Cardiac fibroblast (primary cell): Measurements from ENCODE around the gene PRPF4.

Source experiments
- DNase-seq, 2 donors: peaks; one replicate each; pipeline versions ENCODE4 v3.0.0 to v3.0.0-alpha.2; 2010; ENCODE audit warnings: low read depth in 2 of 2
- H3K4me3 ChIP-seq, 2 donors: replicated peaks in 1 of 2; 1 replicate in 1 of 2; 2 replicates in 1 of 2; pipeline ENCODE4 v1.5.1; 2011; ENCODE audit warnings: low read depth in 2 of 2, low read length in 2 of 2, mild to moderate bottlenecking in 2 of 2, moderate library complexity in 1 of 2
- TF ChIP-seq, protein P1 (sequence below): IDR thresholded peaks from one replicate; pipeline ENCODE4 v1.5.1; 2011; ENCODE audit warnings: low read depth, mild to moderate bottlenecking, low read length, inconsistent platforms

Gene PRPF4

DNA sequence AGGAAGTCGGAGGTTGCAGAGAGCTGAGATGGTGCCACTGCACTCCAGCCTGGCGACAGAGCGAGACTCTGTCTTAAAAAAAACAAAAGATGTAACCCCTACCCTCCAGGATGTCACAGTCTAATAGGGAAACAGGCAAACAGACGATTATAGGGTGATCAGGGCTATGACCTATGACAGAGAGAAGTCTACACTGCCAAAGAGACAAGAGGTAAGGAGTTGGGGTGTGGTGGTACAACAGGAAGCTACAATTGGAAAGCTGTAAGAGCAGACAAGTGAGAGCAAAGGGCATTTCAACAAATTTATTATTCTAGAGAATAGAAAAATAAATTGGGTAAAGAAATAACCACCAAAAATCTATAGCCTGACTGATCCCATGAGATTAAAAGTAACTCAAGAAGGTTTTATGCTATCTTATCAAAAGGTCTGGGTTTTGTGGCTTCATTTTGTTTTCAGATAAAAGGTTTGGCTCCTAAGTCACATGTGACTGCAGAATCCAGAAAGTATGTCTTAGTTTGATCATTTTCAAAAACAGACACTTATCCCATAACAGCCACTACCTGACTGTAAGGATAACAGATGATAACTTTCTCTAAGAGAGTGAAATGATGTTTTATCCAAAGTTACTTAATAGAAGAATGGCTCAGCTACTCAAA lies 7.4 kb upstream of the PRPF4 start:
- DNase-seq = no peak
- TF ChIP-seq, protein P1, sequence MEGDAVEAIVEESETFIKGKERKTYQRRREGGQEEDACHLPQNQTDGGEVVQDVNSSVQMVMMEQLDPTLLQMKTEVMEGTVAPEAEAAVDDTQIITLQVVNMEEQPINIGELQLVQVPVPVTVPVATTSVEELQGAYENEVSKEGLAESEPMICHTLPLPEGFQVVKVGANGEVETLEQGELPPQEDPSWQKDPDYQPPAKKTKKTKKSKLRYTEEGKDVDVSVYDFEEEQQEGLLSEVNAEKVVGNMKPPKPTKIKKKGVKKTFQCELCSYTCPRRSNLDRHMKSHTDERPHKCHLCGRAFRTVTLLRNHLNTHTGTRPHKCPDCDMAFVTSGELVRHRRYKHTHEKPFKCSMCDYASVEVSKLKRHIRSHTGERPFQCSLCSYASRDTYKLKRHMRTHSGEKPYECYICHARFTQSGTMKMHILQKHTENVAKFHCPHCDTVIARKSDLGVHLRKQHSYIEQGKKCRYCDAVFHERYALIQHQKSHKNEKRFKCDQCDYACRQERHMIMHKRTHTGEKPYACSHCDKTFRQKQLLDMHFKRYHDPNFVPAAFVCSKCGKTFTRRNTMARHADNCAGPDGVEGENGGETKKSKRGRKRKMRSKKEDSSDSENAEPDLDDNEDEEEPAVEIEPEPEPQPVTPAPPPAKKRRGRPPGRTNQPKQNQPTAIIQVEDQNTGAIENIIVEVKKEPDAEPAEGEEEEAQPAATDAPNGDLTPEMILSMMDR = no peak
- H3K4me3 ChIP-seq = no peak overlapping the region

DNA sequence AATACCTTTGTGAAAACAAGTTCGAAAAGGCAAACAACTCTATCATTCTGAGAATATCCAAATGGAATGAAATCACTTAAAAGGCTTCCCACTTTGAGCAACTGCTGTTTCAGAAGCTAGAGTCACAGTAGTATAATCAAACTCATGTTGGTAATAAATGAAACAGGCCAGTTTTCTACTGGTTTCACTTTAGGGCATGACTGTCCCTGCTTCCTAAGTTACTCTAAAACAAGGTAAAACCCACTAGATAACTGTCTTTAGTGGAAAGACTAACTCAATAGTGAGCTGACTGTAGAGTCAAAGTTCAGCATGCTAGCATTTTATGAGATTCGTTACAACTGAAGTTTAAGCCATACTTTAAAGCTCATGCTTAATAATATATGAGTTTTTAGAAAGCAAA lies 6.1 kb upstream of the PRPF4 start:
- TF ChIP-seq, protein P1 = no peak
- DNase-seq = no peak
- H3K4me3 ChIP-seq = no peak overlapping the region

DNA sequence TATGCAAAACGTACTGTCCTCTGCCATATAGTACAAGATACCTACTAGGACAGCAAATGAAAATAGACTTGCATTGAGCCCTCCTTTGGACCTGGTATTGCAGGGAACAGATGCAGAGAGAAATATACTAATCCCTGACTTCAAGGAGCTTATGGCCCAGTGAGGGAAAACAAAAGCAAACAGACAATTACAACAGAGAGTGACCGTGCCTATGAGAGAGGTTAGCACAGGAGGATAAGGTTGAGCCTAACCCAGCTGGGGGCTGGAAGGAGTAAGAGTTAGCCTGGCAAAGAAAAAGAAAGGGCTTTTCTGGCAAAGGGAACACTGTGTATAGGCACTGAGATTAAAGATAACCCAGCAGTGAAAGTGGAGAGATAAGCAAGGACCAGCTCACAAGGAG lies 5.6 kb upstream of the PRPF4 start:
- TF ChIP-seq, protein P1 = no peak
- no peak for DNase-seq
- no peak overlapping the region for H3K4me3 ChIP-seq

DNA sequence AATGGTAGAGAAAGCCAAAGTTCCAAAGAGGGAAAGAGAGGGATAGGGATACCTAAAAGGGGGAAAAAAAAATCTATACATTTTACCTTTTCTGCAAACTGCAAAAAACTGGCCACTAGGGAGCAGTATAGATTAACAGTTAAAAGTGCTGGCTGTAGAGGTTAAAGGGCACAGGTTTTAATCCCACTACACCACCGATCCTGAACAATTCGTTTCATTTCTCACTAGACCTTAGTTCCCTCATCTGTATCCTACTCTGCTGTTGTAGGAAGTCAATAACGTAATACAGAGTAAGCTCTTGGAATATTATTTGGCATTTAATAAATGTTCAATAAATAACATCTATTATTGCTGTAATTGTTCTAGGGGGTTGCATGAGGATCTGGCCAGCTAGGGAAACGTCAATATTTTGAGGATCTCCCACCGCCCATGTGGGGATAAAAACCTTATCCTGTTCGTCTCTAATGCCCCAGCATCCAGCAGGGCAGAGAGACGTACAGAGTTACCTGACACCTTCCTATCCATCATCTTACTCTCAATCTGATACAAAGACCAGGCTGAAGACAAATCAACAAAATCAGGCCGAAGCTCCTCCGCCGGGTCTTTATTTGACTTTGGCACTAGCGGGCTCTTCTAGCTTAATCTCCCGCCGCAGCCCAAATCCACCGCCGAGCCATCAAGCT lies 843 bp upstream of the PRPF4 start:
- TF ChIP-seq, protein P1 = peak; percentile 59
- peak overlapping the region; percentile 95 to 97 for H3K4me3 ChIP-seq
- DNase-seq = peak; percentile 71 to 73

DNA sequence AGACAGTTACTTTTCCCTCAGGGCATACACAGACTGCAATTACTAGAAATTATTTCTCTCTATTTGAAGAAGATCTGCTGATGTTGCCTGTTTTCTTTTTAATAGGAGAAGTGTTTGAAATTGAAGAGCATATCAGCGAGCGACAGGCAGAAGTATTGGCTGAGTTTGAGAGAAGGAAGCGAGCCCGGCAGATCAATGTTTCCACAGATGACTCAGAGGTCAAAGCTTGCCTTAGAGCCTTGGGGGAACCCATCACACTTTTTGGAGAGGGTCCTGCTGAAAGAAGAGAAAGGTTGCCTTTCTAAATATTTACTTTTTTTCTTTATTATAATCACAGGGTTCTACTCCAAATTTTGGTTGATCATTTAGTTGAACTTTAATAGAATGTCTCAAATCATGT lies 3.4 kb downstream of the PRPF4 start:
- TF ChIP-seq, protein P1 = no peak
- DNase-seq = no peak

DNA sequence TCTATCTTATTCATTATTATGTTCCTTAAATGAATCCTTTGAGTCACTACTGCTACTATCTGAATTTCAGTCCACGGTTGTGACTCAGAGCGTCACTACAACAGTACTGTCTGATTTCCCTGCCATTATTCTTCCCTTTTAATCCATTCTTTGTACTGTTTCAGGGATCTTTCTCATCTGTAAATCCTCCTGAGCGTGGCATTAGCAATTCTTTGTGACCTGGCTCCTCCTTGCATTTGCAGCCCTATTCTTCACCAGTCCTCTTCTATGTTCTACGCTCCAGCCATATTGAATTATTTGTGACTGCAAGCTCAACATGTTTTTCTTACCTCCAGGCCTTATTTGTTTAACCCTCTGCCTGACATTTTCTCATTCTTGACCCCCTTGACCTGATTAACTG lies 5.9 kb downstream of the PRPF4 start:
- H3K4me3 ChIP-seq = no peak overlapping the region
- TF ChIP-seq, protein P1 = no peak
- no peak for DNase-seq

More for the DNA sequence above, 3.4 kb downstream of the PRPF4 start:
- no peak overlapping the region for H3K4me3 ChIP-seq
